HepG2 (cell line): ENCODE data around the gene HSCB. TPM values are rescaled to one million over a fixed set of nuclear protein-coding genes. Genes with fewer than 3 reads are reported as not detected.

Source experiments
- CCAR2 ChIP-seq: fragments of 200-400 bp; formaldehyde crosslinking; optimal IDR thresholded peaks from 2 replicates; pipeline ENCODE3; 2018; ENCODE audit warnings: low read depth, mild to moderate bottlenecking, low read length, moderate library complexity
- DNMT1 ChIP-seq: sonication (generic); formaldehyde crosslinking; IDR thresholded peaks from 2 replicates; pipeline ENCODE4 v1.5.1; 2020; ENCODE audit warnings: mild to moderate bottlenecking, missing genetic modification reagents
- GTF2F1 ChIP-seq: fragments of 150-350 bp; IDR thresholded peaks from 2 replicates; pipeline ENCODE4 v1.6.1; 2014; ENCODE audit warnings: low read length
- HMG20B ChIP-seq: conservative IDR thresholded peaks from 2 replicates; pipeline ENCODE4 v1.6.1; 2016; ENCODE audit warnings: missing genetic modification reagents, missing compliant biosample characterization
- HOXA3 ChIP-seq: sonication (generic); formaldehyde crosslinking; IDR thresholded peaks from 2 replicates; pipeline ENCODE4 v1.5.0; 2020; ENCODE audit warnings: missing genetic modification reagents
- KDM5A ChIP-seq: fragments of 200-600 bp; sonication (generic); IDR thresholded peaks from 2 replicates; pipeline ENCODE4 v1.7.0; 2018; ENCODE audit warnings: antibody characterized with exemption, mild to moderate bottlenecking, low read length, borderline replicate concordance
- LCORL ChIP-seq, 2 experiments: fragments of 450-650 bp in 1 of 2; sonication (generic) in 1 of 2; formaldehyde crosslinking in 1 of 2; IDR thresholded peaks; 2 replicates each; pipeline versions ENCODE4 v1.5.0 to v1.6.1; 2017 to 2020; ENCODE audit warnings: antibody characterized with exemption in 1 of 2, missing genetic modification reagents in 1 of 2
- MYNN ChIP-seq: sonication (generic); formaldehyde crosslinking; IDR thresholded peaks from 2 replicates; pipeline ENCODE4 v1.4.0; 2020; ENCODE audit warnings: mild to moderate bottlenecking, low read depth, missing genetic modification reagents
- NFIB ChIP-seq: sonication (generic); formaldehyde crosslinking; IDR thresholded peaks from 2 replicates; pipeline ENCODE4 v1.9.0; 2021; ENCODE audit warnings: missing genetic modification reagents, mild to moderate bottlenecking, borderline replicate concordance
- SMC3 ChIP-seq: IDR thresholded peaks from 2 replicates; pipeline ENCODE4 v1.6.1; 2011; ENCODE audit warnings: low read length, improper control_type of control experiment
- SP1 ChIP-seq, 2 experiments: fragments of 450-650 bp in 1 of 2; sonication (generic) in 1 of 2; formaldehyde crosslinking in 1 of 2; IDR thresholded peaks; 2 replicates each; pipeline versions ENCODE4 v1.4.0 to v1.6.1; 2016 to 2020; ENCODE audit warnings: missing genetic modification reagents in 1 of 2
- U2AF2 ChIP-seq: fragments of 200-400 bp; formaldehyde crosslinking; IDR thresholded peaks from 2 replicates; pipeline ENCODE4 v1.6.1; 2017; ENCODE audit warnings: low read depth, mild to moderate bottlenecking, low read length
- ZNF232 ChIP-seq: sonication (generic); formaldehyde crosslinking; IDR thresholded peaks from 2 replicates; pipeline ENCODE4 v1.4.0; 2020; ENCODE audit warnings: missing genetic modification reagents, borderline replicate concordance
- ZNF629 ChIP-seq: sonication (generic); formaldehyde crosslinking; conservative IDR thresholded peaks from 2 replicates; pipeline ENCODE4 v1.5.0; 2020; ENCODE audit warnings: missing genetic modification reagents
- ZNF709 ChIP-seq: sonication (generic); formaldehyde crosslinking; IDR thresholded peaks from 2 replicates; pipeline ENCODE4 v1.5.0; 2020; ENCODE audit warnings: mild to moderate bottlenecking, missing genetic modification reagents
- ZNF781 ChIP-seq: sonication (generic); formaldehyde crosslinking; IDR thresholded peaks from 2 replicates; pipeline ENCODE4 v1.5.1; 2020; ENCODE audit warnings: borderline replicate concordance, mild to moderate bottlenecking, missing genetic modification reagents; ENCODE audit errors: not compliant biosample characterization
- ZSCAN20 ChIP-seq: sonication (generic); formaldehyde crosslinking; IDR thresholded peaks from 2 replicates; pipeline ENCODE4 v1.4.0; 2020; ENCODE audit warnings: missing genetic modification reagents, mild to moderate bottlenecking, borderline replicate concordance
- polyA plus RNA-seq, 8 experiments: library from polyadenylated mRNA; depleted of rRNA in 3 of 8; stranded (reverse) in 7 of 8; unstranded in 1 of 8; fragments of >200 nt; fragmentation: Illumina TruSeq in 4 of 8; extraction: Trizol in 4 of 8; gene quantifications; 2 replicates each; pipeline versions ENCODE4 v1.2.1 to v1.2.3, GENCODE V29; 2011 to 2016; ENCODE audit warnings: low read depth in 4 of 8, missing spikeins in 1 of 8, mixed read lengths in 1 of 8; ENCODE audit not compliant: insufficient read depth in 1 of 8
- total RNA-seq, 5 experiments: library from RNA; depleted of rRNA; stranded (reverse); fragments of >200 nt; fragmentation: Illumina TruSeq; extraction: Trizol; gene quantifications; 2 replicates each; pipeline ENCODE4 v1.2.3, GENCODE V29; 2016; ENCODE audit warnings: low read depth in 1 of 5
- TF ChIP-seq, protein P1 (sequence below): sonication (generic); formaldehyde crosslinking; IDR thresholded peaks from 2 replicates; pipeline ENCODE4 v1.4.0; 2020; ENCODE audit warnings: low read depth, mild to moderate bottlenecking, missing genetic modification reagents
- TF ChIP-seq, protein P2 (sequence below): sonication (generic); formaldehyde crosslinking; IDR thresholded peaks from 2 replicates; pipeline ENCODE4 v1.5.0; 2020; ENCODE audit warnings: missing genetic modification reagents, mild to moderate bottlenecking, borderline replicate concordance
- TF ChIP-seq, protein P3 (sequence below): sonication (generic); formaldehyde crosslinking; IDR thresholded peaks from 2 replicates; pipeline ENCODE4 v1.9.0; 2021; ENCODE audit warnings: missing genetic modification reagents, borderline replicate concordance
- TF ChIP-seq, protein P4 (sequence below): sonication (generic); formaldehyde crosslinking; IDR thresholded peaks from 2 replicates; pipeline ENCODE4 v1.8.1; 2023; ENCODE audit warnings: mild to moderate bottlenecking, inconsistent platforms, moderate library complexity, missing genetic modification reagents, borderline replicate concordance

Gene HSCB
- total and polyA plus RNA-seq, 2 of the 13 experiments (the other 11 are each of a cell fraction or from before 2014, with no cell fraction given) = 15.4 to 20.9 TPM

DNA sequence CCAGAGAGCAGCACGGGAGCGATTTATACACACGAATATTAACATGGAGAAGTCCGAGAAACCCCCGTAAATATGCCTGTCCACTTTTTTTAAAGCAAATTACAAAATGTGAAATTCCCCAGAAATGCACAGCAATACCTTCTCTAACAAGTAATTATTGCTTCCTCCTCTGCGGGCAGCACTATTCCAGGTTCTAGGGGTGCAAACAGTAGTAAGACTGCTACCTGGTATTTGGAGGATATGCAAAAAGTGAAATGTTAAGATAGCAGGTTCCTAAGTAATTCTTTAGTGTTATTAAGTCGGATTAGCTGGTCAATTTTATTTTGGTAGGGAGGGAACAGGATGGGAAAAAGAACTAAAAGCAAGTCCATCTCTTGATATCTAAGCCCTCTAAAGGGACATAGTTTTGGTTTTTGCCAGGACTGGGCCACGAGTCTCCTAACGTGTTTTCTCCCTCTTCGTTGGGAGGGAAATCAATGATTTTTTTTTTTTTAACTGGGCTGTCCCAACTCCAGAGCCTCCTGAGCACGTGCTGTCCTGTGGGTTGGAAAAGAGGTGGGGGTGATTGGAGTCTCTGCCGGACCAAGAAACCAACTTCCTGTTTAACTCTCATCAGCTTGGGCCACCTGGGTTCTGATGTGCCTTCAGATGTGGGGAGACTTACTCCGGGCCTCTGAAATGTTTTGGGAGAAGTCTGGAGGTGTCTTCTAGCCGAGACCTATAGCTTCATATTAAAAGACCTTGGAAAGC lies 60.2 kb downstream of the HSCB start (continued):
- TF ChIP-seq, protein P1, sequence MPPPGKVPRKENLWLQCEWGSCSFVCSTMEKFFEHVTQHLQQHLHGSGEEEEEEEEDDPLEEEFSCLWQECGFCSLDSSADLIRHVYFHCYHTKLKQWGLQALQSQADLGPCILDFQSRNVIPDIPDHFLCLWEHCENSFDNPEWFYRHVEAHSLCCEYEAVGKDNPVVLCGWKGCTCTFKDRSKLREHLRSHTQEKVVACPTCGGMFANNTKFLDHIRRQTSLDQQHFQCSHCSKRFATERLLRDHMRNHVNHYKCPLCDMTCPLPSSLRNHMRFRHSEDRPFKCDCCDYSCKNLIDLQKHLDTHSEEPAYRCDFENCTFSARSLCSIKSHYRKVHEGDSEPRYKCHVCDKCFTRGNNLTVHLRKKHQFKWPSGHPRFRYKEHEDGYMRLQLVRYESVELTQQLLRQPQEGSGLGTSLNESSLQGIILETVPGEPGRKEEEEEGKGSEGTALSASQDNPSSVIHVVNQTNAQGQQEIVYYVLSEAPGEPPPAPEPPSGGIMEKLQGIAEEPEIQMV = peak; percentile 81; the same call in 1 of the 2 replicates
- TF ChIP-seq CCAR2 = no peak
- TF ChIP-seq MYNN (CRISPR knock-in tag) = no peak
- TF ChIP-seq, protein P2, sequence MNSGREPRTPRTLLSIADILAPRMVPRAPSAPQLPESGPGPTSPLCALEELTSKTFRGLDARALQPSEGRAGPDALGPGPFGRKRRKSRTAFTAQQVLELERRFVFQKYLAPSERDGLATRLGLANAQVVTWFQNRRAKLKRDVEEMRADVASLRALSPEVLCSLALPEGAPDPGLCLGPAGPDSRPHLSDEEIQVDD (CRISPR knock-in tag) = no peak
- no peak for TF ChIP-seq ZNF709
- TF ChIP-seq, protein P3, sequence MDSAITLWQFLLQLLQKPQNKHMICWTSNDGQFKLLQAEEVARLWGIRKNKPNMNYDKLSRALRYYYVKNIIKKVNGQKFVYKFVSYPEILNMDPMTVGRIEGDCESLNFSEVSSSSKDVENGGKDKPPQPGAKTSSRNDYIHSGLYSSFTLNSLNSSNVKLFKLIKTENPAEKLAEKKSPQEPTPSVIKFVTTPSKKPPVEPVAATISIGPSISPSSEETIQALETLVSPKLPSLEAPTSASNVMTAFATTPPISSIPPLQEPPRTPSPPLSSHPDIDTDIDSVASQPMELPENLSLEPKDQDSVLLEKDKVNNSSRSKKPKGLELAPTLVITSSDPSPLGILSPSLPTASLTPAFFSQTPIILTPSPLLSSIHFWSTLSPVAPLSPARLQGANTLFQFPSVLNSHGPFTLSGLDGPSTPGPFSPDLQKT (CRISPR knock-in tag) = no peak
- TF ChIP-seq NFIB (CRISPR knock-in tag) = no peak
- peak; percentile 81; the same call in 1 of the 2 replicates for TF ChIP-seq ZNF232 (CRISPR knock-in tag)
- no peak for TF ChIP-seq U2AF2
- TF ChIP-seq KDM5A = peak; percentile 52; the same call in 1 of the 2 replicates
- TF ChIP-seq HMG20B (CRISPR knock-in tag) = peak; percentile 36; the same call in 1 of the 2 replicates
- 0 out of 2 replicates have a peak, but pooled peaks have one; percentile 8 for TF ChIP-seq SMC3
- TF ChIP-seq SP1 (IDR thresholded peaks at IDR 0.05) = no peak
- TF ChIP-seq SP1 (CRISPR knock-in tag; IDR thresholded peaks at IDR 0.05) = peak; percentile 30; the same call in 1 of the 2 replicates
- no peak for TF ChIP-seq DNMT1 (CRISPR knock-in tag)
- TF ChIP-seq, protein P4, sequence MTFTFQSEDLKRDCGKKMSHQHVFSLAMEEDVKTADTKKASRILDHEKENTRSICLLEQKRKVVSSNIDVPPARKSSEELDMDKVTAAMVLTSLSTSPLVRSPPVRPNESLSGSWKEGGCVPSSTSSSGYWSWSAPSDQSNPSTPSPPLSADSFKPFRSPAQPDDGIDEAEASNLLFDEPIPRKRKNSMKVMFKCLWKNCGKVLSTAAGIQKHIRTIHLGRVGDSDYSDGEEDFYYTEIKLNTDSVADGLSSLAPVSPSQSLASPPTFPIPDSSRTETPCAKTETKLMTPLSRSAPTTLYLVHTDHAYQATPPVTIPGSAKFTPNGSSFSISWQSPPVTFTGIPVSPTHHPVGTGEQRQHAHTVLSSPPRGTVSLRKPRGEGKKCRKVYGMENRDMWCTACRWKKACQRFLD = no peak; the same call in 1 of the 2 replicates
- TF ChIP-seq ZNF781 = peak; percentile 84
- 0 out of 2 replicates have a peak, but pooled peaks have one; percentile 11 for TF ChIP-seq ZNF629 (CRISPR knock-in tag)
- TF ChIP-seq ZSCAN20 (CRISPR knock-in tag) = peak; percentile 56; the same call in 1 of the 2 replicates
- TF ChIP-seq GTF2F1 = no peak
- peak; percentile 66; the same call in 1 of the 2 replicates for TF ChIP-seq HOXA3 (CRISPR knock-in tag)
- TF ChIP-seq LCORL (IDR thresholded peaks at IDR 0.05) = no peak
- TF ChIP-seq LCORL (CRISPR knock-in tag; IDR thresholded peaks at IDR 0.05) = peak; percentile 81
